Right lobe of liver (tissue), 6 donors: ENCODE measurements around the gene TMEM18. TPM values are rescaled to one million over a fixed set of nuclear protein-coding genes. Genes with fewer than 3 reads are reported as not detected.

ENCODE experiments used
- ATAC-seq, 4 donors: fragments of 200-7000 bp; cut with Tn5 transposase; one replicate each; pipeline ENCODE4 v1.9.1; 2020; ENCODE audit warnings: mild to moderate bottlenecking in 4 of 4, moderate library complexity in 4 of 4
- DNase-seq, 3 donors: peaks; one replicate each; pipeline ENCODE4 v3.0.0-alpha.2; 2020
- H3K27ac ChIP-seq, 3 donors: fragments of 200-600 bp; one replicate each; pipeline ENCODE4 v1.8.0; 2022
- H3K27me3 ChIP-seq, 2 donors: fragments of 200-600 bp; one replicate each; pipeline ENCODE4 v1.8.0; 2022
- H3K36me3 ChIP-seq, 4 donors: fragments of 200-600 bp; sonication (generic) in 1 of 4; one replicate each; pipeline versions ENCODE4 v1.5.1 to v1.8.0; 2017 to 2022; ENCODE audit warnings: control low read depth in 1 of 4
- H3K4me1 ChIP-seq, 4 donors: fragments of 200-600 bp; sonication (generic) in 1 of 4; one replicate each; pipeline versions ENCODE4 v1.5.1 to v1.8.0; 2017 to 2022; ENCODE audit warnings: control low read depth in 1 of 4
- H3K4me3 ChIP-seq, 3 donors: fragments of 200-600 bp; one replicate each; pipeline ENCODE4 v1.8.0; 2022
- H3K9me3 ChIP-seq, 4 donors: fragments of 200-600 bp; sonication (generic) in 1 of 4; one replicate each; pipeline versions ENCODE4 v1.5.1 to v1.8.0; 2017 to 2022; ENCODE audit warnings: control low read depth in 1 of 4
- CTCF ChIP-seq, 4 donors: fragments of 200-600 bp in 3 of 4; fragments of 450-650 bp in 1 of 4; IDR thresholded peaks; one replicate each; pipeline versions ENCODE4 v1.5.1 to v1.8.0; 2016 to 2022; ENCODE audit warnings: antibody characterized with exemption in 4 of 4, mild to moderate bottlenecking in 2 of 4
- POLR2A ChIP-seq: fragments of 450-650 bp; IDR thresholded peaks from one replicate; pipeline ENCODE4 v1.6.1; 2017; ENCODE audit warnings: antibody characterized with exemption, mild to moderate bottlenecking
- WGBS: methylation state at CpG from one replicate; pipeline ENCODE4 v1.1.6; 2018; ENCODE audit warnings: low coverage, low lambda C conversion rate; ENCODE audit not compliant: insufficient coverage; ENCODE audit errors: missing lambda C conversion rate; 5-methylcytosine and 5-hydroxymethylcytosine counted together
- intact Hi-C, 2 donors: fragments of 100-400 bp; cut with DNase I; formaldehyde crosslinking; loops; one replicate each; pipeline versions ENCODE4 v1.11.2 to v1.14.1; 2022
- total RNA-seq, 6 experiments: library from RNA; depleted of rRNA in 2 of 6; stranded (reverse); fragments of >200 nt in 2 of 6; fragmentation: NEBNext Ultra II Directional in 3 of 6; extraction: Animal tissue kit (Norgen Biotek cat#: 25700) in 3 of 6; gene quantifications; one replicate each; pipeline versions ENCODE4 v1.1.0 to v1.2.4, GENCODE V29; 2016 to 2023
- donor health status: DM: no; HTN: yes; CAD: no.
- donor health status: DM: no; HTN: no; CAD: no.
- donor health status: DM: no; HTN: no; CAD: no.
- donor health status: DM: no; HTN: yes; CAD: no.
- donor health status: DM: no; HTN: yes; CAD: no.

TMEM18 gene
- total RNA-seq, 6 experiments from 2014 or later: 4.2 to 11.4 (median 7.0) TPM

GRCh38 chr2:630451-631320 is 46.5 kb downstream of the TMEM18 start:
- H3K27me3 ChIP-seq: no peaks in the 10 kb centered on the region
- no peaks in the 10 kb centered on the region for H3K36me3 ChIP-seq
- intact Hi-C loops: no loop called here
- no peak for DNase-seq
- H3K4me3 ChIP-seq: no peak overlapping the region
- H3K4me1 ChIP-seq: no peaks in the 10 kb centered on the region
- WGBS: 0% methylated on average over 1 of the region's 1 CpG
- TF ChIP-seq POLR2A (no peak), CTCF (IDR thresholded peaks at IDR 0.05) (no peak)
- ATAC-seq: no peak
- H3K27ac ChIP-seq: no peak overlapping the region
- no peaks in the 10 kb centered on the region for H3K9me3 ChIP-seq

GRCh38 chr2:629961-630360 is 47.2 kb downstream of the TMEM18 start:
- no peak overlapping the region for H3K27ac ChIP-seq
- H3K4me3 ChIP-seq: no peak overlapping the region
- DNase-seq: no peak
- intact Hi-C loops: no loop called here
- WGBS: 18% methylated on average over 2 of the region's 2 CpGs
- H3K4me1 ChIP-seq: no peaks in the 10 kb centered on the region
- H3K9me3 ChIP-seq: no peaks in the 10 kb centered on the region
- ATAC-seq: no peak
- H3K36me3 ChIP-seq: no peaks in the 10 kb centered on the region
- H3K27me3 ChIP-seq: no peaks in the 10 kb centered on the region
- TF ChIP-seq POLR2A: no peak
- no peak for TF ChIP-seq CTCF (IDR thresholded peaks at IDR 0.05)

GRCh38 chr2:628651-629050 is 48.6 kb downstream of the TMEM18 start:
- intact Hi-C loops: no loop called here
- ATAC-seq (no peak), DNase-seq (no peak)
- TF ChIP-seq POLR2A (no peak), CTCF (IDR thresholded peaks at IDR 0.05) (no peak)
- no peaks in the 10 kb centered on the region for H3K9me3 ChIP-seq
- no peaks in the 10 kb centered on the region for H3K27me3 ChIP-seq
- H3K4me3 ChIP-seq: no peak overlapping the region
- H3K4me1 ChIP-seq: no peaks in the 10 kb centered on the region
- no peak overlapping the region for H3K27ac ChIP-seq
- 63% methylated on average over 7 of the region's 17 CpGs for WGBS
- no peaks in the 10 kb centered on the region for H3K36me3 ChIP-seq

GRCh38 chr2:627926-628560 is 49.2 kb downstream of the TMEM18 start:
- TF ChIP-seq POLR2A (no peak), CTCF (IDR thresholded peaks at IDR 0.05) (no peak)
- ATAC-seq: no peak
- Histone ChIP-seq H3K27ac (no peak overlapping the region), H3K4me1 (no peaks in the 10 kb centered on the region), H3K36me3 (no peaks in the 10 kb centered on the region), H3K27me3 (no peaks in the 10 kb centered on the region), H3K4me3 (no peak overlapping the region), H3K9me3 (no peaks in the 10 kb centered on the region)
- no peak for DNase-seq
- intact Hi-C loops: no loop called here
- WGBS: 57% methylated on average over 9 of the region's 13 CpGs
